CD1c-positive myeloid dendritic cell (primary cell): ENCODE measurements around the gene TRIM67.

ENCODE experiments used
- DNase-seq: peaks from one replicate; pipeline ENCODE4 v3.0.0-alpha.2; 2016; ENCODE audit errors: extremely low spot score

Gene TRIM67

DNA sequence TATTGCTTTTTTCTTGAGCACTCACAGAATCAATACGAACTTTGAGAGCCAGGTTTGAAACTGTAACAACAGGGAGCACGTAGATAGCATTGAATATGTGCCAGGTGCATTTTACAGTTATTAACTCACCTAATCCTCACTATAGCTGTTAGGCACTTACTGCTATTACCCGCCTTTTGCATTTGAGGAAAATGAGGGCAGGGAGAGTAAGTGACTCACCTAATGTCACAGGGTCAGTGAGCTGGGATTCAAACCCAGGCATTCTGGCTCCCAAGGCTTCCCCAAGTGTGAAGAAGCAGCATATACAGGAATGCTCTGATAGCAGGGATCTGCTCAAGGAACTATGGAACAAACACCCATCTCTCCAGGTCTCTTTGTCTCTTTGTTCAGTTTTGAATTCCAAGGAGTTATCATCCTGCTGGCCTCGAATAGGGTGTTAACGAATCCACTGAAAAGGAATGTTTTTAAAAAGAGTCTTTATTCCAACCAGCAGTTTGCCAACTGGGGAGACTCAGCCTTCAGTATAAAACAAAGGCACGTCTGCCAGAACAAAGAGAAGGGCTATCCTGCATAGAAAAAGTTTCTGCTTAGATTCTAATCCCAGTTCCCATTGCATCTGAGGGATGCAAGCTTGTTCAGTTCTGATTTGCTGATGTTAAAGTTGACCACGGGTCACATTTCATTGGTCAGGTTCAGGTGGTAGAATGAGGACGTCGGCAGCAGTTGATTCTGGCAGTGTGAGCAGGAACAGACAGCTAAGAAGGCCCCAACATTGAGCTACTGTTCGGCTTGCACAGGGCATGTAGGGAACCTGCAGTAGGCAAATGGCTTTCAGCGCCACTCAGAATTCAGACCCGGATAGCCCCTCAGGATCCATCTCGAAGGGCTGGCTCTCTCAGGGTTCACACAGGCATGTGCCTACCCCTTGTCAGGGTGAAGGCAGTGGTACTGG, 22.1 kb downstream of the TRIM67 start:
- no peak for DNase-seq

DNA sequence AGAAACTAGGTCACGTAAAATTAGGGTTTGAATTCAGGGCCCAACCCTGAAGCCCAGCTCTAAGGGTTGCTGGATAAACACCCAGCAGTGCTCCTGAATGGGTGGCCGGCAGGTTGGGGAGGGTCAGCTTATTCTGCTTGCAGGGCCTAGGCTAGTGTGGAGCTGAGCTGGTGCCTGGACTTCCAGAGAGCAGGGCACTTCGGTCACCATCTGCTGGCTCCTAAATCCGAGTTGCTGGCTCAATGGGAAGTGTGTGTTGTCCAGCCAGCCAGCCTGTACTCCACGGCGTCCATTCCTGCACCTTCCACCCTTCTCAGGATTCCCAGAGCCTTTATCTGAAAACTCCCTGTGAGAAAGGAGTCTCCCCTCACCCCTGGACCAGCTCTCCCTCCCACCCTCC, 23.0 kb downstream of the TRIM67 start:
- no peak for DNase-seq

DNA sequence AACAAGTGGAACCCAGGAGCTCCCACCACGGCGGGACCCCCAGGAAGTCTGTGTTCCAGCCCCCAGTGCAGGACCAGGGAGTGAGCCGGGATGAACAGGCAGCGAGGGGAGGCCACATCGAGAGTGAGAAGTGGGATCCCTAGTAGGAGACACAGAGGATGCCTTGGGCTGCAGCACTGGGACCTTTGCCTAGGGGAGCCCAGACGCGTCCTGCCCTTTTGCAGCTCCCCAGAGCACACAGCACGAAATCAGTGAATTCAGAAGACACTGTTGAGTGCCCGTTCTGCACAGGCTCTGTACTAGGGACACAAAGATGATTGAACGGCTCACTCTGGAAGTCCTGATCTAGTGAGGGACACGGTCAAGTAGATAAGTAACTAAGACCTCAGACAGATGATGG, 23.5 kb downstream of the TRIM67 start:
- DNase-seq: no peak

DNA sequence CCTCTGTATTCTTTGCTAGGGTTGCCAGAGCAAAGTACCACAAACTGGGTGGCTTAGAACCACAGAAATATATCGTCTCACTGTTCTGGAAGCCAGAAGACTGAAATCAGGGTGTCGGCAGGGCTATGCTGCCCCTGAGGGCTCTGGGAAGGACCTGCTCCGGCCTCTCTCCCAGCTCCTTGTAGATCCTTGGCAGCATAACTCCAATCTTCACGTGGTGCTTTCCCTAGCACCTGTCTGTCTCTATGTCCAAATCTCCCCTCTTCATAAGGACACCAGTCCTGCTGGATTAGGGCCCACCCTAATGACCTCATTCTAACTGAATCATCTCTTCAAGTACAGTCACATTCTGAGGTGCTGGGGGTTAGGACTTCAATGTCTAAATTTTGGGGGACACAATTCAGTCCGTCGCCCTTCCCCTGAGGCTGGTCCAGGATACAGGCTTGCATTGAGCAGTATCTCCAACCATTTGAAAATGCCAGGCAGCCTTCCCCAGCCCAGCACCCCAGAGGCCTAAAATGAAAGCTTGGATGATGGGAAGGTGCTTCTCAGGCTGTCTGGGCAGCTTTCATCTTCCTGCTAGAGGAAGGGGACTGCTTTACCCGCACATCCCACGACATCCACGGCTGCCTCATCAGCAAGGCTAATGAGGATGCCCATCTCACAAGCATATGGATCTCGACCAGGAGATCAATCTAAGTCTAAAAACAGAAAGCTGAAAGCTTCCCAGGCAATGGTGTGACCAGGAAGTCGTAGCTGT, 24.7 kb downstream of the TRIM67 start:
- DNase-seq: no peak

DNA sequence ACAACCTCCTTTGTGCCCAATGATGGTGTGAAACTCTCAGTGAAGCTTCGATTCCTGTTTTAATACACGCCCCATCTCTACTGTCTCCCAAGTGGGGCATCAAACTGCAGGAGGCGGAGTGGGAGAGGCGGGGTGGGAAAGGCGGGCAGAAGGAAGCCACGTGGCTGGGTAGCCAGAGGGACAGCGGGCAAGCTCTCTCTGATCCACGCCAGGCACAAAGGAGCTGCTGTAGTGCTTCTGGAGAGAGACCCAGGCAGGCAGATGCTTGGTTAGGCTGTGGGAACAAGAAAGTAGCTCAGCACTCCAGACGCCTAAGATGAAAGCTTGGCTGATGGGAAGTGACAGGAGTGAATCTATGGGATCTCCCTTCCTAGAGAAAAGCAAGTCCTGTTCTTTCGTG, 25.7 kb downstream of the TRIM67 start:
- DNase-seq: no peak

DNA sequence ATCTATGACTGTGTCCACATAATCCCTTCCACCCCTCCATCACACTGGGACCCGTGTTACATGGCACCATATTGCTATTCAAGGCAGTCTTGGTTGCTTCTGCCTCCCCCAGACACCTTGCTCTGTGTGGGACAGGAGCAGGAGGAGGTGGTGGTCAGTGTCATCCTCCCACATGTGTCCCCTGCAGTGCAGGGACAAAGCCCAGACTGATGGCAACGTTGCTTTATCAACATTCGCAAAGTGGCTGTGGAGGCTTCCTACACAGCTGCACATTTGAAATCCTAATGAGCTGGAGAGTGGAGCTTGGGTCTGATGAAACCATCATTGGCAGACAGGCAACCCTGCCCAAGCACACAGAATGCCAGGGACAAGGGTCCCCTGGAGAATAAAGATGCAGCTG, 26.2 kb downstream of the TRIM67 start:
- no peak for DNase-seq

DNA sequence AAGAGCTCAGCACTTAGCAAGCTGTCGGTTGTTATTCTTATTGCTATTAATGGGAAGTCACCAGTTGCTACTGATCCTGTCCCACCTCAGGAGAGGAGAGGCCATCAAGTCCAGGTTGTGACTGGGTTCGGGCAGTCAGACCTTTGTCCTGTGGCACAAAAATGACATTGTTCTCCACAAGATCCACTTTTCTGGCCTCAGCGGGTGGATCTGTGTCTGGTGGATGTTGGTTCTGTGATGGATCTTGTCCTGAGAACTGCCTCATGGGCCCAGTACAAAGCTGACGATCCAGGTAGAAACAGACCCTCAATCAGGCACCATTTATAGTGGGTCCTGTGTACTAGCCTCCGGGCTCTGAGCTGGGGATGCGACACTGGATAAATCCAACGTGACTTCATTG, 26.9 kb downstream of the TRIM67 start:
- DNase-seq: no peak

DNA sequence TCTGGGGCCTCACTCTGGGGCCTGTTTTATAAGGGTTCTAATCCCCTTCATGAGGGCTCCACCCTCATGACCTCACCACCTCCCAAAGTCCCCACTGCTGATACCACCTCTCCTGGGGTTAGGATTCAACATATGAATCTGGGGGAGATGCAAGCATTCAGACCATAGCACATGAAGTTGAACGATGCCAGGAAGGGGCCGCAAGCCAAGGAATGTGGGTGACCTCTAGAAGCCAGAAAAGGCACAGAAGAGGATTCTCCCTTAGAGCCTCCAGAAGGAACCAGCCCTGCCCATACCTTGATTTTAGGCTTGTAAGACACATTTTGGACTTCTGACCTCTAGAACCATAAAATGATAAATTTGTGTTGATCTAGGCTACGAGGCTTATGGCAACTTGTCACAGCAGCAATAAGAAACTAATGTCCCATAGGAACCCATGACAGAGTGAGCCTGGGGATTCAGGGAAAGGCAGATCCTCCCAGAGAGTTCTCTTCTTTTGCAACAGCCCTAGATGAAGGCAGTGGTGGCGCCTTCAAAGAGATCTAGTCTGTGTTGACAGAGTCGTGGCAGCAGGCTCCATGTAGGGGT, 27.9 kb downstream of the TRIM67 start:
- DNase-seq: no peak

DNA sequence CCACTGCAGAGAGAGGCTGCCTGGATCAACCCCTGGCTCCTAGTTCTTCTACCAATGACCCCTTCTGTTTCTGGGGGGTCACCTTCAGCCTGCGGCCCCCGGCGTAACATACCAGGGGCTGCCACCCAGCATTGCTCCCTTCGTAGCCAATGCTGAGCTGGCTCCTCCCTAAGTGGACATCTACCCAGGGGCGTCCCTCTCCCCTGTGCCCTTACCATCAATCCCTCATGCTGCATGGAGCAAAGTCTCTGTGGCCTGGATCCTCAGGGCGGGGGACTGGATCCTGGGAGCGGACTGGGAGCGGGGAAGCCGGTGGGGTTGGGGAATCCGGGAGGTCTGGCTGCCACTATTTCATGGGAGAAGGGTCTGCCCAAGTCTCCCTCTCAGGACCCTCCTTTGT, 28.6 kb downstream of the TRIM67 start:
- DNase-seq: no peak

DNA sequence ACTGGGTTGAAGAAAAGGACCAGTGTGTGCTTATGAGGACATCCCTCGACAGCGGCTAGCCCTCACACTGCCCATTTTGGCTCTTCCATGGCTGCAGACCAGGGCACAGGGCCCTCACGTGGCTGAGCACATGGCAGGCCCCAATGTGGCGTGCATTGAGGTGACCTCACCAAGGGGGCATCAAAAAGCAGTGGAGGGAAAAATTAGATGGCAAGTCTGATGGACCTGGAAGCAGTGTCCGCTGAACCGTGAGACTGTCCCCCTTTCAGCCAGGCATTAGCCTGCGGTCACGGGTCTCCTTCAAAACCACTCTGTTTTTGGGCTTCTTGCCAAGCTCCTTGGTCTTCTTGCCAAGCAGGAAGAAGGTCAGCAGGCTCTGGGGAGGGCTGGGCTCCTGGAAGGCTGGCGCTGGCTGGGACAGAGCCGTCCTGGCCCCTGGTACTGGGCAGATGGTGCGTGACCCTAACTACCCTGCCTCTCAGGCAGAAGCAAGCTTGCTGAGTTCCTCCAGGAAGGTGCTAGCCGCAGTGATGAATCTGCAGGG, 30.8 kb downstream of the TRIM67 start:
- no peak for DNase-seq

DNA sequence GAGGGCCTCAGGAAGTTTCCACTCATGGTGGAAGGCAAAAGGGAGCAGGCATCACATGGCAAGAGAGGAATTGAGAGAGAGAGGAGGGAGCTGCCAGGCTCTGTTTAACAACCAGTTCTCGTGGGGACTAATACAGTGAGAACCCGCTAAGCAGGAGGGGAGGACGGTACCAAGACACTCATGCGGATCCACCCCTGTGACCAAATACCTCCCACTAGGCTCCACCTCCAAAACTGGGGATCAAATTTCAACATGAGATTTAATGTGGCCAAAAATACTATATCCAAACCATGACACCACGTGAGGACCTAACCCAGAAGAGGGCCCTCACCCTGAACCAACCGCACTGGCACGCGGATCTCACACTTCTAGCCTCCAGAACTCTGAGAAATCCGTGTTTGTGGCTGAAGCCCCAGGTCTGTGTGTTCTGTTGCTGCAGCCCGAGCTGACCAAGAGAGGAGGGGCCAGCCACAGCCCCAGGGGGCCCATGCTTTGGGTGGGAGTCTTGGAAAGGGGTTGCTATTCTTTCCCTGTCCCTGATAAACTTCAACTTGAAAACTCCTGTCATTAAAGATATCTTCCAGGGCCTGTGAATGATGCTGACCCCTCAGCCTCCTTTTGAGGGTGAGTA, 32.0 kb downstream of the TRIM67 start:
- DNase-seq: no peak

DNA sequence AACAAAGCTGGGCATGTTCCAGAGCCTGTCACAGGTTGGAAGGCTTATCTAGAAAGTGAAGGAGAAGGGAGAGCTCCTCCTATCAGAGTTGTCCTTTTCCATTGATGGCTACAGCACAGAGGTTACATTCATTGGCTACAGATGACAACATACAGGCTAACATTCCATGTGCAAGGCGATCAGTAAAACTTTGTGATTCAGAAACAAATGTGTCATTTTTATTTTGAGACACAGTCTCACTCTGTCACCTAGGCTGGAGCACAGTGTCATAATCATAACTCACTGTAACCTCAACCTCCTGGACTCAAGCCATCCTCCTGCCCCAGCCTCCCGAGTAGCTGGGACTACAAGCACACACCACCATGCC, 32.6 kb downstream of the TRIM67 start:
- no peak for DNase-seq

DNA sequence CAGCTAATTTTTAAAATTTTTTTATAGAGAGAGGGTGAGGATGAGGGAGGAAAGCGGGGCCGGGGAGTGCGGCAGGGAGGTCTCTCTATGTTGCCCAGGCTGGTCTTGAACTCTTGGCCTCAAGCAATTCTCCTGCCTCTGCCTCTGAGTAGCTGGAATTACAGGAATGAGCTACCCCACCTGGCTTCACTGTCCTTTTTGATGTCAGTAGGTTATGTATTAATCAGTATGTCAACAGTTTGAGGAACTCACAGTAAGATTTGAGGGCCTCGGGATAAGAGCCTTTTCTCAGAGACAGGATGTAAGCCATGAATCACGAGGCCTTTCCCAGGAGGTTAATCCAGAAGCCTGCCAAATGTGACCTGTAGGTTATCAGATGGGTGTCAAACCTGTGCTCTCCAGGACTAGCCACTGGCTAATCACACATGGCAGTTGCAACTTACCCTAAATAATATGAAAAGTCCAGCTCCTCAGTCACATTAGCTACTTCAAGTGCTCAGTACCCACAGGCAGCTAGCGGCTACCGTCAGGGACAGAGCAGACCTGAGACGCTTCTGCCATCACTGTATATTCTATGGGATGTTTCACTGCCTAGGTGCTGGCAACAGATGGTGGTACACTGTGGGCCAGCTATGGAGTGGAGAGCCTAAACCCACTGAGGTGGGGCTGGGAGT, 33.1 kb downstream of the TRIM67 start:
- no peak for DNase-seq

DNA sequence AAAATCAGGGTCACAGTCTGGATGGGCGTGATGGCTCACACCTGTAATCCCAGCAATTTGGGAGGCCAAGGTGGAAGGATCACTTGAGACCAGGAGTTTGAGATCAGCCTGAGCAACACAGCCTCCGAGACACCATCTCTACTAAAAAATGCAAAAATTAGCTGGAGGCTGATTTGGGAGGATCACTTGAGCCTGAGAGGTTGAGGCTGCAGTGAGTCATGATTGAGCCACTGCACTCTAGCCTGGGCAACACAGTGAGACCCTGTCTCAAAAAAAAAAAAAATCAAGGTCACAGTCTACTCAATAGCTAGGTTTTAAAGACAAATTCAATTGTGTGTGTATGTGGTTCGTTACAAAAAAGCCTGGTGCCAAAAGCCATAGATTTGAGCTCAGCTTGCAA, 34.4 kb downstream of the TRIM67 start:
- no peak for DNase-seq

DNA sequence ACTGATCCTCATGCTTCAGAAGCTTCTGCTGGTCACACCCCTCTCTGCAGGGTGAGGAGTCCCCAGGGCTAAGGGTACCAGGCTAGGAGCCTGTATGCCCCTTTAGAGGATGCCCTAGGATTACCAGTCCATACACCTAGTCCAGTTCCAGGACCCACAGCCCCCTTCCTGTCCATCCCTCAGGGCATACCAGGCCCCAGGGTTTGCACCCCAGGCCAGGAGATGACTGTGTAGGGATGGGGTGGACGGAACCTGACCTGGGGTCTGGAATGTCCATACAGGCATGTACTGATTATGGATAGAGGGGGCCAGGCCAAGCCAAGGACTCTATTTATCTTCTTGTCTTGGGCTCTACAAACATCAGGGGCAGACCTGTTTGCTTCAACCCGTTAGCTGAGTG, 34.9 kb downstream of the TRIM67 start:
- DNase-seq: no peak

DNA sequence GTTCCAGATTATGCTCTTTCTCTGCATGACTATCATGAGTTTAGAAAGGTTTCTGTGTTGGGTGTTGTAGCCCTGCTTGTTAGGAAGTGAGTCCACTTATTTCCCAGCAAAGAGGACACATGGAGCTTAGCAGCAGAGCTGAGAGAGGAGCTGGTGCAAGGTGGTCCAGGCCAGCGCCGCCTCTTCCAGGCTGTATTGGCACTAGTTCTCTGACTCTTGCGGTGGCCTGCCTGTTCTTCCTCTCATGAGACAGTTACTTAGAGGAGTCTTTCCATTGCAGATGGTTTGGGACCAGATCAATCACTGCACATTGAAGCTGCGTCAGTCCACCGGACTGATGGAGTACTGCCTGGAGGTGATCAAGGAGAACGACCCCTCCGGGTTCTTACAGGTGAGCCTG, 38.0 kb downstream of the TRIM67 start:
- no peak for DNase-seq

DNA sequence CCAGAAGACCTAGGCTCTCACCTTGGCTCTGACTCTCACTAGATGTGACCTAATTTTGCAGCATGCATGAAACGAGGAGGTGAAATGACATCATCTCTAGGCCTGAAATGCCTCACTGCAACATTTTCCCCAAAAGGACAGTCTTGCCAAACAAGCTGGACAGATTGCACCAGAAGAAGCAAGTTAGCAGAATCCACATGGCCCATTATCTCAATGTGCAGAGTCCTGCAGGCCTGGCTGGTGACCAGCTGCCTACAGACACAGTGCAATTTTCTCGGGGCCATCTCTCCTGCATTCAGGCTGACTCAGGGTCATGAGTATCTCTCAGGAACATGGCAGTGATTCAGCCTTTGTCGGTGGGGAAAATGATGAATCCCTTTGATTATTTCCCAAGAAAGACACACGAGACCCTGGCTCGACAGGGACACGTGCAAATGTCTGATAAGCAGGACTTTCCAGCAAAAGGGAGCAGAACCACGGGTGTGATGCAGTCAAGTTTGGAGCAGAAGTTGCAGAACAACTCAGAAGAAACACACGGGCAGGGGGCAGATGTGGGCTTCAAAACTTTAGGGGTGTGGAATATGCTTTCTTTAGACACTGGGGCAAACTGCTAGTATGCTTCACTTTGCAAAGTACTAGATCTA, 38.7 kb downstream of the TRIM67 start:
- no peak for DNase-seq

DNA sequence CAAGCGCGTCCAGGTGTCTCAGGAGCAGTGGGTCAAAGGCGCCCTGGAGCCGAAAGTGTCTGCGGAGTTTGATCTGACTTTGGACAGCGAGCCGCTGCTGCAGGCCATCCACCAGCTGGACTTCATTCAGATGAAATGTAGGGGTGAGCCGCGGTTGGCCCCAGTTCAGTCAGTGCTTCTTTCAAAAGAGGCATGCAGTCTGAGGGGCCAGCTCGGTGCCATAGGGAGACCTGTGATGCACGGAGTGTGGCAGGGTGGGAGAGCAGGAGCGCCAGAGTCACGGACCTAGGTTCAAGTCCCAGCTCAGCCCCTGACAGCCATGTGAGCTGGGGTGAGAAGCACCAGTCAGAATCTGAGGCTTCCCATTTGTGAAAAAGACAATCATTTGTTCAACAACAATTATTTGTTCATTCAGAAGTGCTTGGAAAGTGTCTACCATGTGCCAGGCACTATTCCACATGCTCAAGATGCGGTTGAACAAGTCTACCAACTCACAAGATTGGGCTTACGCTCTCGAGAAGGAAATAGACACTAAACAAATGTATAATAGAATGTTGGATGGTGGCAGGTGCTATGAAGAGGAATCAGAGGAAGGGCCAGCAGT, 39.6 kb downstream of the TRIM67 start:
- no peak for DNase-seq

DNA sequence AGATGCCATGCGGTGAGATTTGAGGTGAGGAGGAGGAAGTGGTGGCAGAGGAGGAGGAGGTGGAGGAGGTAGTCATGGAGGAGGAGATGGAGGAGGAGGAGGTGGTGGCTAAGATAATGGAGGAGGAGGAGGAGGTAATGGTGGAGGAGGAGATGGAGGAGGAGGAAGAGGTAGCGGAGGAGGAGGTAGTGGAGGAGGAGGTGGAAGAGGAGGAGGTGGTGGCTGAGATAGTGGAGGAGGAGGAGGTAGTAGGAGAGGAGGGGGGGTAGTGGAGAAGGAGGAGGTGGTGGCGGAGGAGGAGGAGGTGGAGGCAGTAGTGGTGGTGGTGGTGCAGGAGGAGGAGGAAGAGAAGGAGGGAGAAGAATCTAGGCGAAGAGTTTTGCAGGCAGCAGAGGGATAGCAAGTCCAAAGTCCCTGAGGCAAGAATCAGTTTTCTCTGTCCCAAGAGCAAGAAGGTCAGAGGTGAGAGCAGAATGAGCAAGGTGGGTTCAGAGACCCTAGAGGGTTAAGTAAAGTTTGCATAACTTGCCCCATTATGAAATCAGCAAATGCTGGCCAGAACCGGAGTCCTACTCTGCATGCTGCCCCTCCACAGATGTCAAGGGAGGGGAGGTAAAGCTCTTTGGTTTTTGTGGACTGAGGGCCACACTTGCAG, 40.2 kb downstream of the TRIM67 start:
- DNase-seq: no peak
